Trophoblast cell (in vitro differentiated cells and primary cell): ENCODE data around the gene CDKL1.

Experiments used
- DNase-seq, 2 donors: peaks; one replicate each; pipeline ENCODE4 v3.0.0-alpha.2; 2016
- H2AFZ ChIP-seq: 2 replicates; pipeline ENCODE4 v1.6.1; 2013; ENCODE audit warnings: low read length, moderate library complexity, mild to moderate bottlenecking; ENCODE audit not compliant: insufficient read depth, poor library complexity
- H2AK5ac ChIP-seq: 2 replicates; pipeline ENCODE4 v1.6.1; 2013; ENCODE audit warnings: mild to moderate bottlenecking, low read length
- H2BK120ac ChIP-seq: 2 replicates; pipeline ENCODE4 v1.6.1; 2013; ENCODE audit warnings: low read length, mild to moderate bottlenecking, moderate library complexity; ENCODE audit not compliant: insufficient read depth, poor library complexity
- H2BK12ac ChIP-seq: 2 replicates; pipeline ENCODE4 v1.6.1; 2013; ENCODE audit warnings: mild to moderate bottlenecking, low read length, moderate library complexity
- H2BK5ac ChIP-seq: 2 replicates; pipeline ENCODE4 v1.6.1; 2013; ENCODE audit warnings: low read length, low read depth, moderate library complexity, mild to moderate bottlenecking; ENCODE audit not compliant: poor library complexity
- H3K14ac ChIP-seq: 2 replicates; pipeline ENCODE4 v1.6.1; 2013; ENCODE audit warnings: mild to moderate bottlenecking, low read length
- H3K18ac ChIP-seq: 2 replicates; pipeline ENCODE4 v1.6.1; 2013; ENCODE audit warnings: mild to moderate bottlenecking, low read length
- H3K23ac ChIP-seq: 2 replicates; pipeline ENCODE4 v1.6.1; 2013; ENCODE audit warnings: low read length
- H3K27ac ChIP-seq: 2 replicates; pipeline ENCODE4 v1.5.1; 2013; ENCODE audit warnings: low read depth, mild to moderate bottlenecking, inconsistent platforms, low read length, moderate library complexity
- H3K27me3 ChIP-seq: 2 replicates; pipeline ENCODE4 v1.6.1; 2013; ENCODE audit warnings: inconsistent platforms, mild to moderate bottlenecking, low read length, moderate library complexity; ENCODE audit not compliant: insufficient read depth
- H3K36me3 ChIP-seq, 2 experiments: 1 replicate in 1 of 2; 2 replicates in 1 of 2; pipeline ENCODE4 v1.6.1; 2013; ENCODE audit warnings: low read length in 2 of 2, mild to moderate bottlenecking in 2 of 2, moderate library complexity in 1 of 2; ENCODE audit not compliant: insufficient read depth in 2 of 2, control insufficient read depth in 1 of 2
- H3K4ac ChIP-seq: 2 replicates; pipeline ENCODE4 v1.6.1; 2013; ENCODE audit warnings: low read depth, mild to moderate bottlenecking, low read length, moderate library complexity
- H3K4me1 ChIP-seq, 2 experiments: 1 replicate in 1 of 2; 2 replicates in 1 of 2; pipeline ENCODE4 v1.6.1; 2013; ENCODE audit warnings: low read length in 2 of 2, mild to moderate bottlenecking in 2 of 2, moderate library complexity in 1 of 2; ENCODE audit not compliant: insufficient read depth in 2 of 2, control insufficient read depth in 1 of 2
- H3K4me2 ChIP-seq: 2 replicates; pipeline ENCODE4 v1.6.1; 2013; ENCODE audit warnings: inconsistent platforms, mild to moderate bottlenecking, low read length, moderate library complexity
- H3K4me3 ChIP-seq: 2 replicates; pipeline ENCODE4 v1.5.1; 2013; ENCODE audit warnings: mild to moderate bottlenecking, low read depth, low read length, inconsistent platforms
- H3K79me1 ChIP-seq: one replicate; pipeline ENCODE4 v1.6.1; 2013; ENCODE audit warnings: low read length
- H3K79me2 ChIP-seq: 2 replicates; pipeline ENCODE4 v1.6.1; 2013; ENCODE audit warnings: low read length, mild to moderate bottlenecking; ENCODE audit not compliant: control insufficient read depth, insufficient read depth, poor library complexity
- H3K9ac ChIP-seq: 2 replicates; pipeline ENCODE4 v1.6.1; 2013; ENCODE audit warnings: mild to moderate bottlenecking, low read length
- H3K9me3 ChIP-seq: 2 replicates; pipeline ENCODE4 v1.6.1; 2013; ENCODE audit warnings: low read depth, mild to moderate bottlenecking, control low read depth, inconsistent platforms, low read length; ENCODE audit not compliant: insufficient read depth
- H4K12ac ChIP-seq: 2 replicates; pipeline ENCODE4 v1.6.1; 2013; ENCODE audit warnings: low read depth, mild to moderate bottlenecking, low read length, moderate library complexity
- H4K8ac ChIP-seq: 2 replicates; pipeline ENCODE4 v1.6.1; 2013; ENCODE audit warnings: low read depth, mild to moderate bottlenecking, low read length, moderate library complexity
- H4K91ac ChIP-seq: one replicate; pipeline ENCODE4 v1.6.1; 2013; ENCODE audit warnings: low read depth, mild to moderate bottlenecking, low read length, moderate library complexity
- WGBS: extraction: QIAGEN DNeasy Blood & Tissue Kit; methylation state at CpG from one replicate; pipeline ENCODE4 v1.1.7; 2013; ENCODE audit warnings: missing lambda C conversion rate; ENCODE audit not compliant: insufficient read length, insufficient coverage; ENCODE audit errors: extremely low coverage; 5-methylcytosine and 5-hydroxymethylcytosine counted together

CDKL1 gene

GRCh38 chr14:50331596-50331995, 65.1 kb downstream of the CDKL1 start:
- Histone ChIP-seq H3K9me3 (no peaks in the 10 kb centered on the region), H2AFZ (no peak overlapping the region), H3K14ac (no peak overlapping the region), H4K12ac (no peak overlapping the region), H3K23ac (no peak overlapping the region), H4K8ac (no peak overlapping the region), H2BK5ac (no peak overlapping the region), H3K36me3 (peaks cover 2% of the 10 kb centered on the region in 2 experiments), H3K4ac (no peak overlapping the region), H3K4me1 (peaks cover 4 to 17% of the 10 kb centered on the region in 2 experiments), H3K27ac (no peak overlapping the region), H3K79me2 (no peaks in the 10 kb centered on the region), H3K9ac (no peak overlapping the region), H3K18ac (no peak overlapping the region), H3K4me2 (no peak overlapping the region), H3K4me3 (no peak overlapping the region), H2BK120ac (no peak overlapping the region), H3K27me3 (no peaks in the 10 kb centered on the region), H3K79me1 (peaks cover 5% of the 10 kb centered on the region), H2AK5ac (no peak overlapping the region), H2BK12ac (no peak overlapping the region), H4K91ac (no peak overlapping the region)
- DNase-seq = no peak

DNA sequence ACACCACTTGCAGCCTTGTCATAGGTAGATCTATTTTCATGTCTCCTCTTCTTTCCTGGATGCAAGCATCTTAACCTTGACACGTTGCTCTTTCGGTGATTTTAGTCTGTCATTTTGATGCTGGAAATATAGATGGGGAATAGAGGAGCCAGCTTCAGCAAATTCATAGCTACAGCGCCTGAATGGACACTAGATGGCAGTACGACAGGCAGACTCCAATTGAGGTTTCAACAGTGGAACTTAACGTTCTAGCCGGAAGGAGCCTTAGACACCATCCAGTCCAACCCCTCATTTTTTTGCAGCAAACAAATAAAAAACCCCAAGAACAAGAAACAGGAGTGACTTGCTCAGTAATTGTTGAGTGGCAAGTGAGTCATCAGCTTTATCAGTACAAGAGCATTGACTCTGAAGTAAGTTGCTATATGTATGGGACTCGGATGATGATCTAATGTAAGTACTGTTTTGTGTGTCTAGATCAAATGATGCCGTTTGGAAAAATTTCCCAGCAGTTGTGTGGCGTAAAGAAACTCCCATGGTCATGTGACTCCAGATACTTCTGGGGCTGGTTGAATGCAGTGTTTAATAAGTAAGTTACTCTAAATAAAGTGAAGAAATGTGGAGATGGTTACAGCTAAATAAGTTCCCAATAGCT, 75.5 kb downstream of the CDKL1 start:
- no peaks in the 10 kb centered on the region for H3K79me1 ChIP-seq
- no peak overlapping the region for H4K91ac ChIP-seq
- no peak overlapping the region for H2BK120ac ChIP-seq
- H4K12ac ChIP-seq = no peak overlapping the region
- H3K23ac ChIP-seq = no peak overlapping the region
- peaks cover 0 to 2% of the 10 kb centered on the region in 2 experiments for H3K4me1 ChIP-seq
- H3K36me3 ChIP-seq = peaks cover 0 to 4% of the 10 kb centered on the region in 2 experiments
- H3K4ac ChIP-seq = no peak overlapping the region
- WGBS = no CpG with 5 or more reads among the region's 9 CpGs
- H3K9me3 ChIP-seq = no peaks in the 10 kb centered on the region
- no peak overlapping the region for H3K9ac ChIP-seq
- H2BK12ac ChIP-seq = no peak overlapping the region
- peak; percentile 62 to 85 for DNase-seq
- peak overlapping the region; percentile 27 for H3K4me2 ChIP-seq
- H2AK5ac ChIP-seq = no peak overlapping the region
- no peaks in the 10 kb centered on the region for H3K79me2 ChIP-seq
- H2BK5ac ChIP-seq = no peak overlapping the region
- H2AFZ ChIP-seq = no peak overlapping the region
- H3K14ac ChIP-seq = no peak overlapping the region
- H3K4me3 ChIP-seq = no peak overlapping the region
- no peak overlapping the region for H4K8ac ChIP-seq
- H3K18ac ChIP-seq = no peak overlapping the region
- H3K27me3 ChIP-seq = no peaks in the 10 kb centered on the region
- no peak overlapping the region for H3K27ac ChIP-seq

DNA sequence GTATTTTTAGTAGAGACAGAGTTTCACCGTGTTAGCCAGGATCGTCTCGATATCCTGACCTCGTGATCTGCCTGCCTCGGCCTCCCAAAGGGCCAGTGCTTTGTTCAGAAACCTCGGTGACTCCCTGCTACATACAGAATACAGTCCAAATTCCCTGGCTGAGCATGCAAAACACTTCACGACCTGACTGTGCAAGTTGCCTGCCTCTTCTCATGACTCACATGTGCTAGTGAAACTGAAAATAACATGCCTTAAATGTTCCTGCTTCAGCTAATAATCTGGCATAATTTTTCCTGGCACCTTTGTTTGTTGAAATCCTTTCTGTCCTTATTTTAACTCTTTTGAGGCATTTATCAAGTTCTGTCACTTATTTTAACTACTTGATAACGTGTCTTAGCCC, 76.4 kb downstream of the CDKL1 start:
- no peak overlapping the region for H4K12ac ChIP-seq
- H3K14ac ChIP-seq = no peak overlapping the region
- H2BK5ac ChIP-seq = no peak overlapping the region
- H3K9ac ChIP-seq = no peak overlapping the region
- H3K9me3 ChIP-seq = no peaks in the 10 kb centered on the region
- H3K36me3 ChIP-seq = peaks cover 0 to 4% of the 10 kb centered on the region in 2 experiments
- no peak overlapping the region for H2AK5ac ChIP-seq
- H3K4me2 ChIP-seq = no peak overlapping the region
- WGBS = no CpG with 5 or more reads among the region's 8 CpGs
- H3K79me2 ChIP-seq = no peaks in the 10 kb centered on the region
- no peak overlapping the region for H3K18ac ChIP-seq
- no peak overlapping the region for H2AFZ ChIP-seq
- H3K4ac ChIP-seq = no peak overlapping the region
- H2BK12ac ChIP-seq = no peak overlapping the region
- H3K23ac ChIP-seq = no peak overlapping the region
- no peak overlapping the region for H4K91ac ChIP-seq
- H3K4me3 ChIP-seq = no peak overlapping the region
- DNase-seq = peak; percentile 29 to 48
- H3K27me3 ChIP-seq = no peaks in the 10 kb centered on the region
- H3K4me1 ChIP-seq = peaks cover 0 to 2% of the 10 kb centered on the region in 2 experiments
- no peak overlapping the region for H4K8ac ChIP-seq
- H3K27ac ChIP-seq = no peak overlapping the region
- H2BK120ac ChIP-seq = no peak overlapping the region
- H3K79me1 ChIP-seq = no peaks in the 10 kb centered on the region

DNA sequence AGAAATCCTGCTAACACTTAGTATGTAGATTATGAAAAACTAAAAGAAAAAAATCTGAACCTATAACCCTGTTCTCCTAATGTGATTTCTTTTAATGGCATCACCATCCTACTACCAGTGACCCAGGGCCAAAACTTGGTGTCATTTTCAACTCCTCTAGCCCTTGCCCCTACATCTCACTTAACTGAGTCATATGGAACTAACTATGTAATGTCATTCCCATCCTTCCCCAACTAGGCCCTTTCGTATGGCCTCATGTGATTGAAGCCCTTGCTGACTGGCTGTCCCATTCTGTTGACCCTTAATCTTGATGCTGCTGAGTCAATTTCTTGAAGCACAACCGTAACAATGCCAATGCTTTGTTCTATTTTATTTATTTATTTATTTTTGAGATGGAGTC, 77.0 kb downstream of the CDKL1 start:
- no peaks in the 10 kb centered on the region for H3K79me2 ChIP-seq
- no peak overlapping the region for H3K9ac ChIP-seq
- H3K18ac ChIP-seq = no peak overlapping the region
- no peaks in the 10 kb centered on the region for H3K9me3 ChIP-seq
- no peak overlapping the region for H4K8ac ChIP-seq
- peaks cover 0 to 2% of the 10 kb centered on the region in 2 experiments for H3K4me1 ChIP-seq
- no peak overlapping the region for H2AFZ ChIP-seq
- no peak overlapping the region for H3K27ac ChIP-seq
- no peak overlapping the region for H2BK5ac ChIP-seq
- no peak overlapping the region for H3K4me3 ChIP-seq
- H2BK12ac ChIP-seq = no peak overlapping the region
- WGBS = no CpG with 5 or more reads among the region's 2 CpGs
- no peak overlapping the region for H4K12ac ChIP-seq
- H4K91ac ChIP-seq = no peak overlapping the region
- no peak overlapping the region for H3K23ac ChIP-seq
- H3K36me3 ChIP-seq = peaks cover 1 to 4% of the 10 kb centered on the region in 2 experiments
- H3K4ac ChIP-seq = no peak overlapping the region
- no peak overlapping the region for H3K14ac ChIP-seq
- no peak overlapping the region for H2BK120ac ChIP-seq
- DNase-seq = peak; percentile 27 to 50
- H3K79me1 ChIP-seq = no peaks in the 10 kb centered on the region
- no peaks in the 10 kb centered on the region for H3K27me3 ChIP-seq
- no peak overlapping the region for H2AK5ac ChIP-seq
- H3K4me2 ChIP-seq = no peak overlapping the region
